K562 (cell line): ENCODE results near the gene KRT222. TPM values are rescaled to one million over a fixed set of nuclear protein-coding genes. Genes with fewer than 3 reads are reported as not detected.

Experiments used
- BMI1 ChIP-seq: fragments of 150-350 bp; IDR thresholded peaks from 2 replicates; pipeline ENCODE4 v1.6.1; 2014; ENCODE audit warnings: low read length
- CHD1 ChIP-seq: fragments of 200-600 bp; sonication (generic); IDR thresholded peaks from one replicate; pipeline ENCODE4 v1.6.1; 2012; ENCODE audit warnings: mild to moderate bottlenecking, moderate library complexity, low read length, inconsistent platforms
- FOXP1 ChIP-seq: sonication (generic); formaldehyde crosslinking; IDR thresholded peaks from 2 replicates; pipeline ENCODE4 v1.8.0; 2022; ENCODE audit warnings: mild to moderate bottlenecking, missing genetic modification reagents
- MLLT1 ChIP-seq, 2 experiments: fragments of 450-650 bp; IDR thresholded peaks; 2 replicates each; pipeline ENCODE4 v1.6.1; 2016
- NKRF ChIP-seq: fragments of 450-650 bp; IDR thresholded peaks from 2 replicates; pipeline ENCODE4 v1.6.1; 2016; ENCODE audit warnings: borderline replicate concordance
- POU5F1 ChIP-seq: fragments of 150-350 bp; IDR thresholded peaks from 2 replicates; pipeline ENCODE4 v1.6.1; 2014; ENCODE audit warnings: borderline replicate concordance, low read length, low read depth, mild to moderate bottlenecking; ENCODE audit not compliant: partially characterized antibody
- PRDM10 ChIP-seq: fragments of 450-650 bp; IDR thresholded peaks from 2 replicates; pipeline ENCODE4 v1.6.1; 2018; ENCODE audit not compliant: partially characterized antibody
- RBM25 ChIP-seq: fragments of 200-400 bp; formaldehyde crosslinking; IDR thresholded peaks from 2 replicates; pipeline ENCODE4 v1.6.1; 2018; ENCODE audit warnings: low read length, low read depth, moderate library complexity; ENCODE audit not compliant: severe bottlenecking
- SMAD1 ChIP-seq: fragments of 150-350 bp; IDR thresholded peaks from 2 replicates; pipeline ENCODE4 v1.6.1; 2014; ENCODE audit warnings: low read length, low read depth; ENCODE audit not compliant: partially characterized antibody
- SRSF7 ChIP-seq: fragments of 200-400 bp; formaldehyde crosslinking; optimal IDR thresholded peaks from 2 replicates; pipeline ENCODE3; 2017; ENCODE audit warnings: mild to moderate bottlenecking, low read depth, low read length
- YY1 ChIP-seq, 3 experiments: IDR thresholded peaks; 2 replicates each; pipeline ENCODE4 v1.6.1; 2011; ENCODE audit warnings: low read length in 2 of 3, mild to moderate bottlenecking in 2 of 3, moderate library complexity in 2 of 3, borderline replicate concordance in 1 of 3, control low read depth in 1 of 3, low read depth in 1 of 3; ENCODE audit not compliant: insufficient read depth in 3 of 3, insufficient replicate concordance in 2 of 3, control insufficient read depth in 1 of 3, insufficient read length in 1 of 3; ENCODE audit errors: extremely low read depth in 1 of 3
- polyA plus RNA-seq, 8 experiments: library from polyadenylated mRNA; depleted of rRNA in 4 of 8; stranded (reverse) in 5 of 8; unstranded in 3 of 8; fragments of >200 nt; fragmentation: Nextera tagmentation in 2 of 8; fragmentation: Illumina TruSeq in 1 of 8; extraction: Ambion mirVana in 2 of 8; extraction: Trizol in 1 of 8; gene quantifications; 2 replicates each; pipeline versions ENCODE4 v1.2.1 to v1.2.3, GENCODE V29; 2011 to 2014; ENCODE audit warnings: inconsistent platforms in 1 of 8, missing spikeins in 1 of 8
- total RNA-seq, 7 experiments: library from RNA; depleted of rRNA in 6 of 7; stranded (reverse); fragments of >200 nt in 6 of 7; fragmentation: Illumina TruSeq in 2 of 7; extraction: Trizol in 2 of 7; gene quantifications; 2 replicates each; pipeline versions ENCODE4 v1.2.1 to v1.2.3, GENCODE V29; 2011 to 2021; ENCODE audit warnings: low replicate concordance in 1 of 7

The KRT222 gene
- total and polyA plus RNA-seq, 9 of the 15 experiments (the other 6 are each of a cell fraction or from before 2014, with no cell fraction given) = 0.03 to 0.11 (median 0.05) TPM; not detected in 5

- TF ChIP-seq SRSF7 (no peak), SMAD1 (peak; percentile 9), MLLT1 (IDR thresholded peaks at IDR 0.05) (0 out of 4 replicates have a peak, but pooled peaks of 1 of the 2 experiments have one; percentile 38), POU5F1 (no peak), NKRF (no peak), FOXP1 (CRISPR knock-in tag) (0 out of 2 replicates have a peak, but pooled peaks have one; percentile 0), YY1 (IDR thresholded peaks at IDR 0.05; ENCODE audit: borderline replicate concordance in 1 of 3, control insufficient read depth in 1 of 3, extremely low read depth in 1 of 3, insufficient read depth in 3 of 3, insufficient read length in 1 of 3, insufficient replicate concordance in 2 of 3, low read depth in 1 of 3, low read length in 2 of 3) (peak in 1 of 3 experiments; percentile 56), BMI1 (no peak), CHD1 (peak; percentile 40), PRDM10 (peak; percentile 82), RBM25 (peak; percentile 56)
- TF ChIP-seq, all 486 proteins: peak for 17
These were observed 18.0 kb downstream of the KRT222 start (continued) for GRCh38 chr17:40646791-40647623.
